Calu3 (cell line): Measurements from ENCODE around the gene PABPC4L. TPM values are rescaled to one million over a fixed set of nuclear protein-coding genes. Genes with fewer than 3 reads are reported as not detected.

Experiments used
- Bru-seq: library from RNA; stranded (reverse); fragments of 400-500 nt; gene quantifications from one replicate; lab custom pipeline; 2021; lab: Mats Ljungman, UMichigan
- BruChase-seq, 2 experiments: library from RNA; stranded (reverse); fragments of 400-500 nt; gene quantifications; one replicate each; lab custom pipeline; 2021; lab: Mats Ljungman, UMichigan
- BruUV-seq: library from RNA; stranded (reverse); fragments of 400-500 nt; replicated peaks from 2 replicates; lab custom pipeline; 2021; lab: Mats Ljungman, UMichigan
- CTCF ChIA-PET: fragments of 300-600 bp; sonication (Branson Sonifier 250); formaldehyde crosslinking; loops from one replicate; lab custom pipeline; 2022; ENCODE audit warnings: antibody characterized with exemption; lab: Charles Lee
- DNase-seq: peaks from one replicate; pipeline ENCODE4 v3.0.0; 2022
- H3K27ac Mint-ChIP-seq: one replicate; pipeline ENCODE4 v1.8.0; 2022; ENCODE audit warnings: mixed read lengths; ENCODE audit not compliant: unreplicated experiment
- H3K27me3 Mint-ChIP-seq: one replicate; pipeline ENCODE4 v1.8.0; 2022; ENCODE audit warnings: mixed read lengths; ENCODE audit not compliant: unreplicated experiment
- H3K36me3 Mint-ChIP-seq: one replicate; pipeline ENCODE4 v1.8.0; 2022; ENCODE audit warnings: mild to moderate bottlenecking, moderate library complexity, mixed read lengths; ENCODE audit not compliant: insufficient read depth, unreplicated experiment
- H3K4me1 Mint-ChIP-seq: one replicate; pipeline ENCODE4 v1.8.0; 2022; ENCODE audit warnings: mild to moderate bottlenecking, low read depth, mixed read lengths; ENCODE audit not compliant: unreplicated experiment
- H3K4me3 Mint-ChIP-seq: one replicate; pipeline ENCODE4 v1.8.0; 2022; ENCODE audit warnings: mild to moderate bottlenecking, low read depth, moderate library complexity, mixed read lengths; ENCODE audit not compliant: unreplicated experiment
- H3K9me3 Mint-ChIP-seq: one replicate; pipeline ENCODE4 v1.8.0; 2022; ENCODE audit warnings: low read depth, mixed read lengths; ENCODE audit not compliant: unreplicated experiment
- CTCF ChIP-seq: fragments of 200-600 bp; IDR thresholded peaks from one replicate; pipeline ENCODE4 v1.8.0; 2022; ENCODE audit warnings: antibody characterized with exemption; ENCODE audit not compliant: unreplicated experiment
- intact Hi-C: fragments of 100-400 bp; cut with micrococcal nuclease; formaldehyde crosslinking; loops from one replicate; pipeline ENCODE4 v1.10.0; 2022; ENCODE audit not compliant: unreplicated experiment
- long read RNA-seq: library from polyadenylated mRNA; stranded (forward); transcript quantifications from one replicate; pipeline ENCODE4 v2.0.0, GENCODE V29; 2022
- total RNA-seq: library from RNA; stranded (reverse); gene quantifications from 2 replicates; pipeline ENCODE4 v1.2.3, GENCODE V29; 2022

PABPC4L gene
- total RNA-seq = not detected in 2 replicates
- Bru-seq, nascent RNA = not detected
- not detected for BruChase-seq, experiment 1, labeled RNA remaining after a 6-hour chase
- not detected for BruChase-seq, experiment 2, labeled RNA remaining after a 2-hour chase
- long read RNA-seq = 0 reads

GRCh38 chr4:134201216-134202161 is at the start of gene PABPC4L:
PABPC4L (minus strand) TSS chr4:134201789; CDS start chr4:134201019, 770 bp downstream.
- TF ChIP-seq CTCF = no peak
- H3K9me3 Mint-ChIP-seq = peaks cover 6% of the 10 kb centered on the region
- H3K27ac Mint-ChIP-seq = no peak within 1 kb of the TSS
- no peaks in the 10 kb centered on the region for H3K27me3 Mint-ChIP-seq
- DNase-seq = no peak
- BruUV-seq = no TSS peak
- no peaks in the 10 kb centered on the region for H3K36me3 Mint-ChIP-seq
- CTCF ChIA-PET = no interaction called here
- H3K4me3 Mint-ChIP-seq = no peak within 1 kb of the TSS
- no peaks in the 10 kb centered on the region for H3K4me1 Mint-ChIP-seq
- intact Hi-C loops = no loop called here

GRCh38 chr4:134251322-134251721 is 49.7 kb upstream of the PABPC4L start:
- Mint-ChIP-seq H3K27ac (no peak overlapping the region), H3K27me3 (no peaks in the 10 kb centered on the region), H3K9me3 (peaks cover 5% of the 10 kb centered on the region), H3K36me3 (no peaks in the 10 kb centered on the region), H3K4me1 (no peaks in the 10 kb centered on the region), H3K4me3 (no peak overlapping the region)
- no TSS peak for BruUV-seq
- intact Hi-C loops = no loop called here
- TF ChIP-seq CTCF = no peak
- no peak for DNase-seq
- CTCF ChIA-PET = no interaction called here

GRCh38 chr4:134243742-134244713 is 42.4 kb upstream of the PABPC4L start:
- intact Hi-C loops = no loop called here
- CTCF ChIA-PET = no interaction called here
- no peak for TF ChIP-seq CTCF
- BruUV-seq = no TSS peak
- Mint-ChIP-seq H3K27me3 (no peaks in the 10 kb centered on the region), H3K4me3 (no peak overlapping the region), H3K36me3 (no peaks in the 10 kb centered on the region), H3K27ac (no peak overlapping the region), H3K4me1 (no peaks in the 10 kb centered on the region), H3K9me3 (peaks cover 4% of the 10 kb centered on the region)
- no peak for DNase-seq

- no peaks in the 10 kb centered on the region for H3K4me1 Mint-ChIP-seq
- H3K27me3 Mint-ChIP-seq = no peaks in the 10 kb centered on the region
- intact Hi-C loops = no loop called here
- no peak overlapping the region for H3K27ac Mint-ChIP-seq
- no peaks in the 10 kb centered on the region for H3K36me3 Mint-ChIP-seq
- BruUV-seq = no TSS peak
- H3K9me3 Mint-ChIP-seq = peaks cover 6% of the 10 kb centered on the region
- no peak overlapping the region for H3K4me3 Mint-ChIP-seq
- TF ChIP-seq CTCF = no peak
- no peak for DNase-seq
- CTCF ChIA-PET = no interaction called here
Observed at GRCh38 chr4:134219043-134219442, 17.5 kb upstream of the PABPC4L start.
